HG03175 (cell line): Measurements from ENCODE around the gene SYAP1.
"Not testable (repeated sequence)": the region's sequence is repeated elsewhere in the genome, so short reads cannot be mapped to it uniquely, and the experiment has no call there.

Source experiments
- ATAC-seq: cut with Tn5 transposase; IDR thresholded peaks from one replicate; pipeline ENCODE4 v1.9.1; 2021; ENCODE audit warnings: mild to moderate bottlenecking, moderate library complexity; ENCODE audit not compliant: unreplicated experiment

SYAP1 gene

DNA sequence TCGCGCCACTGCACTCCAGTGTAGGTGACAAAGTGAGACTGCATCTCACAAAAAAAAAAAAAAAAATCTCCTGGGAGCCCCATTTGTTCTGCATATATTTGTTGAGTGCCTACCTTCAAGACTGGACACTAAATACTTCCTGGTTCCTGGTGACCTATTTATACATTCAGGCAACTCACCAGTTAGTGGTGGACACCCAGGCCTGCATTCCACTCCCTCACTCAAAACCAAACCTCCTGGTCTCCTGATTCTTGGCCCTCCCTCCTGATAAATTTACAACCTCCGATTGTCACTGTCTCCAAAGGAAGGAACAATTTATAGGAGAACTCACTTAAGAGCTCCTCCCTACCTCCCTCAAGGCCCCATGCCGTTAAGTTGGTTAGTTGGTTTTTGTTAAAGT is 3.1 kb downstream of the SYAP1 start:
- no peak for ATAC-seq

DNA sequence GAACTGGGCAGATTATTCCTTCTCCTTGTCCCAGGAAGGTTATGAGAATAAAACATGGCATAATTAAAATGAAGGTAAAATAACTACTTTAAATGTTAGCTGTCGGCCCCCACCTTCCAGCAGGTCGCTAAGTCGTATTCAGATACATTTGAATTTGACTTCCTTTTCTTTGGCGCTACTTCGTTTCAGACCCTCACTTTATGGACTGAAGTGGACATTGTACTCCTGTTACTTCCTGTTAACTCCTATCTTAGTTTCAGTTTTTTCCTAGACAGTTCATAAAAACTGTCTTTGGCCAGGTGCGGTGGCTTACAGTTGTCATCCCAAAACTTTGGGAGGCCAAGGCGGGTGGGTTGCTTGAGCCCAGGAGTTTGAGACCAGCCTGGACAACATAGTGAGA is 5.7 kb downstream of the SYAP1 start:
- ATAC-seq: no peak

DNA sequence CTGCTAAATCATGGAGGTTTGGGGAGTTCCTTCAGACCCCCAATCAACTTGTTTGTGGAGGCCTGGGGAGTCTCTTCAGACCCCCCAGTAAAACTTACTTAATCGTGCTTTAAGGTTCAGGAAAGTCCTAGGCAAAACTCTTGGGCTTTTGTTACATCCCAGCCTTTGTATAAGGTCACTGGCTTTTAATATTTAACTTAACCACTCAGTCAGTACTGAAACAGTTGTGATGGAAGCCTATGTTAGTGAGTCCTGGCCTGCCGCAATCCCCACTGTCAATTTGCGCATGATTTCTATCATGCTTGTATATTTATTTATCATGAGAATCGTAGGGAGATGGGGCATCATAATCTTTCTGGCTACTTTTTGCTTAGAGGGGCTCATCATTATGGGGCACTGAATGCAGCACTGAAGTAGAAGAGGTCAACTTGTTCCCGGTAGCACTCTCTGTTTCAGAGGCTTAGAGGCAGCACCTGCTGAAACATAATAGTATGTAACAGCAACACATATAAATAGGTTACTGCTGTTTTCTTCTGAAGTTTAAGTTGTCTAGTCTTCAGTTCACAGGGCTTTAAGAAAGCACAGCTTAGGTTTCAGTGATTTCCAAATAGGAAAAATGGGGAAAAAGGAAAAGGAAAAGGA is 7.1 kb downstream of the SYAP1 start:
- ATAC-seq: peak; percentile 76

DNA sequence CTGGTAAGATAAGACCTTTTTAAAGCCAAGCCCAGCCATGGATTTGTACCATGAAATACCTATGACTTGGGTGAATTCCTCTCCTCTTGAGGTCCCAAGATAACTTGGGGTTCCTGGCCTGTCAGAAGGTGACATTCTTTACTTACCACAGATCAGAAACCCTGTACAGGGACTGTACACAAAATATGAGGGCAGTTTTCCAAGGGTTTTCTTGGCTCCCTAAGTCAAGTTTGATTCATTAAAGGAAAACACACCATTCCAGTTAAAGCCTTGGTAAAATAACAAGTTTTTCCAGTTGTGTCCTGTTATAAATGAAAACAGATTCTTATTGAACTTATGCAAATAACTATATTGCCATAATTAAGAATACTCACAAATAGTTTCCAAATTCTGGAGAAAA is 8.2 kb downstream of the SYAP1 start:
- ATAC-seq: no peak

GRCh38 chrX:16730450-16730849 is 11.0 kb downstream of the SYAP1 start:
- ATAC-seq: no peak

DNA sequence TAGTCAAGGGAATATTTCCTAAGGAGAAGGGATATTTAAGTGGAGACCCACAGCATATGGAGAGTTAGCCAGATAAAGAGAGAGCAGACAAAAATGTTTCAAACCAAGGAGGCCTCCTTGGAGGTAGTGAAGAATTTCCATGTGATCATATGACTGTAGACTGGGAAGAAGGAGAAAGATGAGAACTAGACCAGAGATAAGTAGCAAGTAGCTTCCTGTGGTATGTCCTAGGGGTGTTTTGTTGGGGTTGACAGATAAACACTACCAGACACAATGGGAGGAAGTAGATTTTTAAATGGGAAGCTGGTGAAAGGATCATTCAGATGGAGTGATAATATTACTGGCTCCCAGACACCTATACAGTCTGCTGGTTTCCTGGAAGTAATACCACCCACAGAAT is 13.6 kb downstream of the SYAP1 start:
- no peak for ATAC-seq

DNA sequence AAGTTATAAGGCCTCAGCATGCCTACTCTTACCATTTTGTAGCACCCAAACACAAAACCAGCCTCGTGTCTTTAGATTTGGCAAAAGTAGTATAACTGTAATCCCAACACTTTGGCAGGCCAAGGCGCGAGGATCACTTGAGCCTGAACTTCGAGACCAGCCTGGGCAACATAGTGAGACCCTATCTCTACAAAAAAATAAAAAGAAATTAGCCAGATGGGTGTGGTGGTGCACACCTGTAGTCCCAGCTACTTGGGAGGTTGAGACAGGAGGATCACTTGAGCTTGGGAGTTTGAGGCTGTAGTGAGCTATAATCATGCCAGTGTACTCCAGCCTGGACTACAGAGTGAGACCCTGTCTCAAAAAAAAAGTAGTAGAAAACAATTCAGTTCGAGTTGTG is 17.6 kb downstream of the SYAP1 start:
- no peak for ATAC-seq

DNA sequence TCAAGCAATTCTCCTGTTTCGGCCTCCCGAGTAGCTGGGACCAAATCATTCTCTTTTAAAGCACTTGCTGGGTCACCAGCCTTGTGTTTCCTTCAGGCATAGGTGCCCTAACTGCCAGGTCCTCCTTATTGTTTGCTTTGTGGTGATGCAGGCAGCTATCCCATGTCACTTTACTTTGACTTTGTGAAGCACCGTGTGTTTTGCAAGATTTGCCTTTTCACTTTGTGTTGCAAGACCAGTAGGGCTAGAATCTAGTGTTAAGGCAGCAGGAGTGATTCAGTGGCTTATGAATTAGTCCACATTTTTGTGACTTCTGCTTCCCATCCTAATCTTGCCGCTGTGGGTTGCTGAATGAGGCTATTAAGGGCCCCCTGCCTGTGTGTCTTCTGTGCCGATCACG is 20.2 kb downstream of the SYAP1 start:
- ATAC-seq: no peak

DNA sequence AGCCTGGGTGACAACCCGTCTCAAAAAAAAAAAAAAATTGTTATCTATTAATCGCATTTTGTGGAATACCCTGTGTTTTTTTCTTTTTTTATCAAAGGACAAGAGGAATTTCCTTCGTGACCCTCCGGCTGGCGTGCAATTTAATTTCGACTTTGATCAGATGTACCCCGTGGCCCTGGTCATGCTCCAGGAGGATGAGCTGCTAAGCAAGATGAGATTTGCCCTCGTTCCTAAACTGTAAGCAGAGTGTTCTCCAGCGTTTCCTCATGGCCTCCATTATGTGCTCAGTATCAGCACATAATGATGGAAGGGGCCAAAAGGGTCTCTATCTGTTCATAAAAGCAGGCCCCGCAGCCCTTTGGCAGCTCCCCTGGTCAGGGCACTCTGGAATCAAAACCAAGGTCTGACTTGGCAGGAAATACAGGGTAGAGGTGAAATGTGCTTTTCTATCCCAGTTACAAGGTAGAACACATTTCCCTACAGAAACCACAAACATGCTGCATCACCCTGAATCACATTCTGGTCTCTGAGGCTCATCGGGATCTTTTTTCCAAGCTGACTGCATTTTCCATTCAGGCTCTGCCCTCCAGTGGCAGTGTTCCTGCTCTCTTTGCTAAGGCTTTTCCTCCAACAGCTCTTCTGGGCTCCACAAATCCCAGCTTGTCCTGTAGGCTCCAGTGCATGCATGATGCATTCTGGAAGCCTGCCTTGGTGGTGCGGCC is 24.4 kb downstream of the SYAP1 start:
- no peak for ATAC-seq

DNA sequence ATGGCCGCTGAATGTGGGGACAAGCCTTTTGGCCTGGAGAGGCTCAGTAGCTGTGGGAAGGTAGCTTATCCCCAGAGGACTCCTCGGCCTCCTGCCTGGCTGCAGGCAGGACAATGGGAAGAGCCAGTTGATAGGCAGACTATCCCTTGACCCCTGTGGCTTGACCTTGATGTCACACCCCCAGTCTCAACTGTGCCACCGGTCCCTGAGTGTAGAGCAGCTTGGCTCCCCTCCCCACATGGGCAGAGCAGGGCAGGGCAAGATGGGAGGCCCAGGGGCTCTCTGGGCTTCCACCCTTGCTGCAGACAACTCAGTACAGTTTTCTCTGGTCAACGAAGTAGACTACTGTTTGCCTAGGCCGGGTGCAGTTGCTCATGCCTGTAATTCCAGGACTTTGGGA is 25.7 kb downstream of the SYAP1 start:
- no peak for ATAC-seq

DNA sequence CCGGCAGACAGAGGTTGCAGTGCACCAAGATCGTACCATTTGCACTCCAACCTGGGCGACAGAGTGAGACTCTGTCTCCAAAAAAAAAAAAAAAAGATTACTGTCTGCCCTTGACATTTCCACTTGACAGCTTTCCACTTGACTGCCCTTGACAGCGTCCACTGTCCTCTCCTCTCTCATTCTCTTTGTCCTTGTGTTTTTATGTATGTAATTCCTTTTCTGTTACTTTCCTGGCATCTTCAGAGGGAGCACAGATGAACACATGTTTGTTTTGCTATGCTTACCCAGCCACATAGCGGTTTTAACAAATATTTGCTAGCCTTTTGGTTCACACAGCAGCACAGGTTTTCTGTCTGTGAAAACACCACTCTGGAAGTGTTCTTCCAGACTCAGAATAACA is 26.2 kb downstream of the SYAP1 start:
- no peak for ATAC-seq

DNA sequence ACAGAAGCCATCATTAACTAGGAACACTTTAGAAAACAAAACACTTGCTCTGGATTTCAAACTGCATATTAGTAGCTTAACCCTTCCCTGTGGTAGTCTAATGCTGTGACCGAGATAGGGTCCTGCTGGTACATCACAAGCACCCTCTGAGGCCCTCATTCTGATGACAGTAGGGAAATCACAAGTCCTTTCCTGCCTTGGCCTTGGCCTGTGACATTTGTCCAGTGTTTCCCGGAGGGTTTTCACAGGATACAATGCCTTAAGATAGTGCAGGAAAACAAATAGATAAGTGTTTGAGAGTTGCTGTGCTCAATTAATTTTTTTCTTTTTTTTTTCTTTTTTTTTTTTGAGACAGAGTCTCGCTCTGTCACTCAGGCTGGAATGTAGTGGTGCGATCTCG is 29.0 kb downstream of the SYAP1 start:
- no peak for ATAC-seq

GRCh38 chrX:16750136-16750535 is 30.7 kb downstream of the SYAP1 start:
- ATAC-seq: no peak

- no peak for ATAC-seq
These were observed 34.6 kb downstream of the SYAP1 start for GRCh38 chrX:16754019-16754418.

DNA sequence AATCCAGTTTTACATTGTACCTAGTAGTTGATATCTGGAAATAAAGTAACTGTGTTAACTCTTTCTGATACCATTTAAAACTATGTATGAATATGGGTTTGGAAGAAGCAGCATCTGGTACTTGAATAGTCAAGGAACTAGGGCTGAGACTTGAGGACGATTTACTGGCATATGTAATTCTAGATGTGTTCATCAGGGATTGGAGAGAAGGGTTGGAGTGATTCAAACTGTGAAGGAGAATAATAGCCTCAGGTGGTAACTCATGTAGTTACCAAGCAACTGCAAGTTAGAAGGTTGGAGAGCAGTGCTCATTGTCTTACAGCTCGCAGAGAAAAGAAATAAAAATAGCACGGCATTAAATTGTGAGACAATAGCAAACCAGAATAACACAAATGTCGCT is 37.3 kb downstream of the SYAP1 start:
- no peak for ATAC-seq

DNA sequence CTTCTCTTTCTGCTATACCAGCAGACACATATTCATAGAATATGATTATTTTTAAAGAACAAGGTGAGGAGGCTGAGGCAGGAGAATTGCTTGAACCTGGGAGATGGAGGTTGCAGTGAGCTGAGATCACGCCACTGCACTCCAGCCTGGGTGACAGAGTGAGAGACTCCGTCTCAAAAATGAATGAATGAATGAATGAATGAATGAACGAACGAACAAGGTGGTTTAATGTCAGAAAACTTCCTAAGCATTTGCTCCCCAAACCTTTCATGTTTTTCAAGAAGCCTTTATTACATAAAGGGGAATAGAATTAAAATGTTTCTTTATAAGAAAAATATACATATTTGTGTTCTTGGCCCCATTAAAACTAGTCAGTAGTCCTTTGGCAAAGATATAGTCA is 42.1 kb downstream of the SYAP1 start:
- not testable (repeated sequence) for ATAC-seq

DNA sequence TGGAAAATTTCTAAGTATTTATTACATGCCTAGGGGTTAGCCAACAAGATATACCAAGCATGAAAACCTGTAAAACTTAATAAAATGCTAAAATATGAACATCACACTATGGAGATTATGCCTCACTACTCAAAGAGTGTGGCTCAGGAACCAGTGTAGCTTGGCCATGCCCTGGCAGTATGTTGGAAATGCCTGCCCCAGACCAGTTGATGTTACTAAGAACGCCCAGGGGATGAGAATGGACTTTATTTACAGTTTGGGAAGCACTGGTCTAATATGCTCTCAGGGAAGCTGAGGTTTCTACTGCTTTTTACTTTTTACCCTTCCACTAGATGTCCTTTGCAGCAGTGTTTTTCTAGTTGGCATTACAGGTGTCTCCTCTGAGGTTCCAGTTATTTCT is 43.2 kb downstream of the SYAP1 start:
- no peak for ATAC-seq

- ATAC-seq: no peak
These were observed 46.2 kb downstream of the SYAP1 start for GRCh38 chrX:16765594-16765993.

DNA sequence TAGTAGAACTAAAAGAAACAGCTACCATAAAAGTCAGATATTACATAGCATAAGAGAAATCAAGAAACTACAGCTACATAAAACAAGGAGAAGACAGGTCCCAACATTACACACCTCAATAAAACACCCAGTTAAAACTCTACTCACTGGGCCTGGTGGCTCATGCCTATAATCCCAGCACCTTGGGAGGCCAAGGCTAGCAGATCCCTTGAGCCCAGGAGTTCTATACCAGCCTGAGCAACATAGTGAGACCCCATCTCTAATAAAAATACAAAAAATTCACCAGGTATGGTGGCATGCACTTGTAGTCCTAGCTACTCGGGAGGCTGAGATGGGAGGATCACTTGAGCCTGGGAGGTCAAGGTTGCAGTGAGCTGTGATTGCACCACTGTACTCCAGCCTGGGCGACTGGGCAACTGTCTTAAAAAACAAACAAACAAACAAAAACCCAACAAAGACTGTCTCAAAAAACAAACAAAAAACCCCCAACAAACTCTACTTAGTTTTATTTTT is 51.6 kb downstream of the SYAP1 start:
- no peak for ATAC-seq

DNA sequence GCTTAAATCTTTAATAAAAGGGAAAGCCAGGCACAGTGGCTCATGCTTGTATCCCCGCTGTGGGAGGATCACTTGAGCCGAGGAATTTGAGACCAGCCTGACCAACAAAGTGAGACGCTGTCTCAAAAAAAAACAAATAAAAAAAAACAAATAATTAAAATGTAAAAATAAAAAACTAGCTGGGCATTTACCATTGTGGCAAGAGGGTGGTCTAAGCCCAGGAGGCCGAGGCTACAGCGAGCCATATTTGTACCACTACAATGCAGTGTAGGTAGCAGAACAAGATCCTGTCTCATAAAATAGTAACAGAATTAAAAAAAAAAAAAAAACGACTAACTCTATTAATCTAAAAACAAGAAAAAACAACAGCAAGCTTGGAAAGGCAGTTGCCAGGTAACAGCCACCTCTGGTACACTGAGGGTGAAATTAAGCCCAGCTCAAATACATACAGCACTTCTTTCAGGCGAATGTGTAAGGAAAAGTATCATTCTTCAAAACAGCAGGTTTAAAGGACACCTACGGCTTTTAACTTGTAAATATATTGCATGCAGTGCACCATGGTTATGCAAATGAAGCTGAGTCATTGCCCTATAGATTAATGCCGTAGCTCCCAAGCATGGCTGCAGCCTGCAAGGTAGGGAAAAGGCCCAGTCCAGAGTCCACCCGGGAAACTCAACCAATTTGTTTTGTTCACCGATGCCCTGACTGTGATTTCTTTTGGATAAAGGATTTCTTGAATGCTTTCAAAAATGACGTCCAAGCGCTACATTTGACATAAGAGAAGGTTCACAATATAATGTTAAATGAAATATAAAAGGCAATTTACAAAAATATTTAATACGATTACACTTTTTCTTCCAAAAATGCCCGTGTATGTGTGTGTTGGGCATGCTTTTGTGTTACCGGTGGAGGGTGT is 52.3 kb downstream of the SYAP1 start:
- no peak for ATAC-seq

DNA sequence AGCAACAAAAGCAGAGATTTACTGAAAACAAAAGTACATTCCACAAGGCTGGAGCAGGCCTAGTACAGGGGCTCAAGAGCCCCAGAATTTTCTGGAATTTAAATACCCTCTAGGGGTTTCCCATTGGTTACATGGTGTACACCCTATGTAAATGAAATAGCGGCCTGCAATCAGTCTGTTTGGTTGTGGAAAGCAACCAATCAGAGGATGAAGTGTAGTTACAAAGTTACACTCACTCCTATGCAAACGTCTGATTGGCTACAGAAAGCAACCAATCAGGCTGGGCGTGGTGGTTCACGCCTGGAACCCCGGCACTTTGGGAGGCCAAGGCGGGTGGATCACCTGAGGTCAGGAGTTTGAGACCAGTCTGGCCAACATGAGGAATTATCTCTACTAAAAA is 53.0 kb downstream of the SYAP1 start:
- no peak for ATAC-seq

DNA sequence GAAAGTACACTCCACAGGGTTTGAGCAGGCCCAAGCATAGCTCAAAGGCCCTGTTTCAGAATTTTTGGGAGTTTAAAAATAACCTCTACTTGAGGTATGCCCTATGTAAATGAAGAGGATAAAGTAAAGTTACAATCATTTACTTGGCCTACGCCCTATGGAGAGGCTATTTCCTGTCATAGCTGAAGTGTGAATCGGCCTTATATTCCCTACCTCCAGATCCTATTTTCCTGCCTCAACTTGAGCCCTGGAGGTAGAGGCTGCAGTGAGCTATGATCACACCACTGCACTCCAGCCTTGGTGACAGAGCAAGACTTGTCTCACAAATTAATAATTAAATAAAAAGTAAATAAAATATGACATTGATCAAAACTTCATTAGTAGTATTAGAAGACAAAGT is 55.3 kb downstream of the SYAP1 start:
- no peak for ATAC-seq
